Trophoblast cell (in vitro differentiated cells and primary cell): ENCODE measurements around the gene SERPINB8.
A peak's percentile ranks its signal among the peaks of the same experiment; 100 is the strongest.

Source experiments
- DNase-seq, 2 donors: peaks; one replicate each; pipeline ENCODE4 v3.0.0-alpha.2; 2016
- H2AFZ ChIP-seq: 2 replicates; pipeline ENCODE4 v1.6.1; 2013; ENCODE audit warnings: low read length, moderate library complexity, mild to moderate bottlenecking; ENCODE audit not compliant: insufficient read depth, poor library complexity
- H2AK5ac ChIP-seq: 2 replicates; pipeline ENCODE4 v1.6.1; 2013; ENCODE audit warnings: mild to moderate bottlenecking, low read length
- H2BK120ac ChIP-seq: 2 replicates; pipeline ENCODE4 v1.6.1; 2013; ENCODE audit warnings: low read length, mild to moderate bottlenecking, moderate library complexity; ENCODE audit not compliant: insufficient read depth, poor library complexity
- H2BK12ac ChIP-seq: 2 replicates; pipeline ENCODE4 v1.6.1; 2013; ENCODE audit warnings: mild to moderate bottlenecking, low read length, moderate library complexity
- H2BK5ac ChIP-seq: 2 replicates; pipeline ENCODE4 v1.6.1; 2013; ENCODE audit warnings: low read length, low read depth, moderate library complexity, mild to moderate bottlenecking; ENCODE audit not compliant: poor library complexity
- H3K14ac ChIP-seq: 2 replicates; pipeline ENCODE4 v1.6.1; 2013; ENCODE audit warnings: mild to moderate bottlenecking, low read length
- H3K18ac ChIP-seq: 2 replicates; pipeline ENCODE4 v1.6.1; 2013; ENCODE audit warnings: mild to moderate bottlenecking, low read length
- H3K23ac ChIP-seq: 2 replicates; pipeline ENCODE4 v1.6.1; 2013; ENCODE audit warnings: low read length
- H3K27ac ChIP-seq: 2 replicates; pipeline ENCODE4 v1.5.1; 2013; ENCODE audit warnings: low read depth, mild to moderate bottlenecking, inconsistent platforms, low read length, moderate library complexity
- H3K27me3 ChIP-seq: 2 replicates; pipeline ENCODE4 v1.6.1; 2013; ENCODE audit warnings: inconsistent platforms, mild to moderate bottlenecking, low read length, moderate library complexity; ENCODE audit not compliant: insufficient read depth
- H3K36me3 ChIP-seq, 2 experiments: 1 replicate in 1 of 2; 2 replicates in 1 of 2; pipeline ENCODE4 v1.6.1; 2013; ENCODE audit warnings: low read length in 2 of 2, mild to moderate bottlenecking in 2 of 2, moderate library complexity in 1 of 2; ENCODE audit not compliant: insufficient read depth in 2 of 2, control insufficient read depth in 1 of 2
- H3K4ac ChIP-seq: 2 replicates; pipeline ENCODE4 v1.6.1; 2013; ENCODE audit warnings: low read depth, mild to moderate bottlenecking, low read length, moderate library complexity
- H3K4me1 ChIP-seq, 2 experiments: 1 replicate in 1 of 2; 2 replicates in 1 of 2; pipeline ENCODE4 v1.6.1; 2013; ENCODE audit warnings: low read length in 2 of 2, mild to moderate bottlenecking in 2 of 2, moderate library complexity in 1 of 2; ENCODE audit not compliant: insufficient read depth in 2 of 2, control insufficient read depth in 1 of 2
- H3K4me2 ChIP-seq: 2 replicates; pipeline ENCODE4 v1.6.1; 2013; ENCODE audit warnings: inconsistent platforms, mild to moderate bottlenecking, low read length, moderate library complexity
- H3K4me3 ChIP-seq: 2 replicates; pipeline ENCODE4 v1.5.1; 2013; ENCODE audit warnings: mild to moderate bottlenecking, low read depth, low read length, inconsistent platforms
- H3K79me1 ChIP-seq: one replicate; pipeline ENCODE4 v1.6.1; 2013; ENCODE audit warnings: low read length
- H3K79me2 ChIP-seq: 2 replicates; pipeline ENCODE4 v1.6.1; 2013; ENCODE audit warnings: low read length, mild to moderate bottlenecking; ENCODE audit not compliant: control insufficient read depth, insufficient read depth, poor library complexity
- H3K9ac ChIP-seq: 2 replicates; pipeline ENCODE4 v1.6.1; 2013; ENCODE audit warnings: mild to moderate bottlenecking, low read length
- H3K9me3 ChIP-seq: 2 replicates; pipeline ENCODE4 v1.6.1; 2013; ENCODE audit warnings: low read depth, mild to moderate bottlenecking, control low read depth, inconsistent platforms, low read length; ENCODE audit not compliant: insufficient read depth
- H4K12ac ChIP-seq: 2 replicates; pipeline ENCODE4 v1.6.1; 2013; ENCODE audit warnings: low read depth, mild to moderate bottlenecking, low read length, moderate library complexity
- H4K8ac ChIP-seq: 2 replicates; pipeline ENCODE4 v1.6.1; 2013; ENCODE audit warnings: low read depth, mild to moderate bottlenecking, low read length, moderate library complexity
- H4K91ac ChIP-seq: one replicate; pipeline ENCODE4 v1.6.1; 2013; ENCODE audit warnings: low read depth, mild to moderate bottlenecking, low read length, moderate library complexity
- WGBS: extraction: QIAGEN DNeasy Blood & Tissue Kit; methylation state at CpG from one replicate; pipeline ENCODE4 v1.1.7; 2013; ENCODE audit warnings: missing lambda C conversion rate; ENCODE audit not compliant: insufficient read length, insufficient coverage; ENCODE audit errors: extremely low coverage; 5-methylcytosine and 5-hydroxymethylcytosine counted together

The SERPINB8 gene

GRCh38 chr18:63961435-63961980 lies 8.4 kb upstream of the SERPINB8 start:
- Histone ChIP-seq H3K4me1 (no peaks in the 10 kb centered on the region), H3K14ac (no peak overlapping the region), H3K27me3 (no peaks in the 10 kb centered on the region), H3K23ac (no peak overlapping the region), H3K4ac (no peak overlapping the region), H2BK12ac (no peak overlapping the region), H3K4me3 (no peak overlapping the region), H3K79me2 (no peaks in the 10 kb centered on the region), H4K91ac (no peak overlapping the region), H3K9me3 (no peaks in the 10 kb centered on the region), H3K9ac (no peak overlapping the region), H2AK5ac (no peak overlapping the region), H3K79me1 (no peaks in the 10 kb centered on the region), H3K4me2 (no peak overlapping the region), H4K12ac (no peak overlapping the region), H3K27ac (no peak overlapping the region), H3K36me3 (no peaks in the 10 kb centered on the region), H2BK5ac (no peak overlapping the region), H3K18ac (no peak overlapping the region), H4K8ac (no peak overlapping the region), H2BK120ac (no peak overlapping the region), H2AFZ (no peak overlapping the region)
- DNase-seq, result no peak
- WGBS, result no CpG with 5 or more reads among the region's 5 CpGs

- Histone ChIP-seq H2BK120ac (no peak overlapping the region), H3K4me2 (no peak overlapping the region), H3K4me1 (no peaks in the 10 kb centered on the region), H3K9ac (no peak overlapping the region), H3K27ac (no peak overlapping the region), H3K18ac (no peak overlapping the region), H3K36me3 (no peaks in the 10 kb centered on the region), H3K79me2 (no peaks in the 10 kb centered on the region), H4K8ac (no peak overlapping the region), H4K12ac (no peak overlapping the region), H3K27me3 (no peaks in the 10 kb centered on the region), H3K9me3 (no peaks in the 10 kb centered on the region), H2AK5ac (no peak overlapping the region), H2BK12ac (no peak overlapping the region), H3K79me1 (no peaks in the 10 kb centered on the region), H3K4ac (no peak overlapping the region), H3K4me3 (no peak overlapping the region), H3K14ac (no peak overlapping the region), H3K23ac (no peak overlapping the region), H4K91ac (no peak overlapping the region), H2BK5ac (no peak overlapping the region), H2AFZ (no peak overlapping the region)
- DNase-seq, result no peak
- WGBS, result no CpG with 5 or more reads among the region's 1 CpG
Observed at GRCh38 chr18:63962137-63962536, 7.7 kb upstream of the SERPINB8 start.

GRCh38 chr18:63963615-63964256 lies 6.1 kb upstream of the SERPINB8 start:
- Histone ChIP-seq H3K4me1 (no peaks in the 10 kb centered on the region), H2BK120ac (no peak overlapping the region), H3K9ac (no peak overlapping the region), H2AK5ac (no peak overlapping the region), H3K9me3 (no peaks in the 10 kb centered on the region), H3K14ac (no peak overlapping the region), H2AFZ (no peak overlapping the region), H3K4me2 (no peak overlapping the region), H3K4ac (no peak overlapping the region), H3K36me3 (no peaks in the 10 kb centered on the region), H3K79me1 (no peaks in the 10 kb centered on the region), H4K8ac (no peak overlapping the region), H2BK12ac (no peak overlapping the region), H3K18ac (no peak overlapping the region), H4K12ac (no peak overlapping the region), H2BK5ac (no peak overlapping the region), H3K4me3 (no peak overlapping the region), H4K91ac (no peak overlapping the region), H3K23ac (no peak overlapping the region), H3K79me2 (no peaks in the 10 kb centered on the region), H3K27me3 (no peaks in the 10 kb centered on the region), H3K27ac (no peak overlapping the region)
- DNase-seq, result peak; percentile 52 to 84
- WGBS, result no CpG with 5 or more reads among the region's 1 CpG

GRCh38 chr18:63964908-63965307 lies 5.0 kb upstream of the SERPINB8 start:
- Histone ChIP-seq H3K27ac (no peak overlapping the region), H4K91ac (no peak overlapping the region), H3K18ac (no peak overlapping the region), H3K79me2 (no peaks in the 10 kb centered on the region), H2AFZ (no peak overlapping the region), H4K12ac (no peak overlapping the region), H3K14ac (no peak overlapping the region), H4K8ac (no peak overlapping the region), H3K4me1 (no peaks in the 10 kb centered on the region), H3K9ac (no peak overlapping the region), H2BK5ac (no peak overlapping the region), H2BK12ac (no peak overlapping the region), H3K27me3 (no peaks in the 10 kb centered on the region), H3K79me1 (peaks cover 1% of the 10 kb centered on the region), H3K4ac (no peak overlapping the region), H3K36me3 (no peaks in the 10 kb centered on the region), H2AK5ac (no peak overlapping the region), H3K4me2 (no peak overlapping the region), H2BK120ac (no peak overlapping the region), H3K23ac (no peak overlapping the region), H3K4me3 (no peak overlapping the region), H3K9me3 (no peaks in the 10 kb centered on the region)
- DNase-seq, result no peak
